ENCODE measurements around the gene BHLHE23. TPM values are rescaled to one million over a fixed set of nuclear protein-coding genes. Genes with fewer than 3 reads are reported as not detected.

BHLHE23 gene
- total RNA-seq, 1 experiment from 2014 or later: not detected

GRCh38 chr20:63002511-63002910 is 4.3 kb downstream of the BHLHE23 start:
- H3K4me1 ChIP-seq (replicated peaks; ENCODE audit: insufficient read depth): no peaks in the 10 kb centered on the region
- intact Hi-C loops (cut with micrococcal nuclease; ENCODE audit: unreplicated experiment): no loop called here
- H3K79me2 ChIP-seq (ENCODE audit: low read depth): no peaks in the 10 kb centered on the region
- no peak overlapping the region for H3K4me3 ChIP-seq
- H3K4me2 ChIP-seq: no peak overlapping the region
- H3K36me3 ChIP-seq (ENCODE audit: low read depth): no peaks in the 10 kb centered on the region
- no peak overlapping the region for H2AFZ ChIP-seq
- TF ChIP-seq CTCF (conservative IDR thresholded peaks at IDR 0.05): no peak
- no peak for TF ChIP-seq EZH2 (IDR thresholded peaks at IDR 0.05; ENCODE audit: low read depth)
- no TSS peak for BruUV-seq (replicated peaks)
- no peaks in the 10 kb centered on the region for H4K20me1 ChIP-seq (ENCODE audit: insufficient read depth)
- H3K9me3 ChIP-seq (ENCODE audit: insufficient read depth, low read depth): no peaks in the 10 kb centered on the region; the same call in 1 of the 2 replicates
- ChIA-PET POLR2A (ENCODE audit: unreplicated experiment) (interaction anchor here (0.9 kb wide), 1 partner anchor 90 kb away, joined by 18 read pairs; no protein-coding TSS in a partner anchor), CTCF (no interaction called here)
- peaks cover 54% of the 10 kb centered on the region for H3K27me3 ChIP-seq (ENCODE audit: insufficient read depth, low read depth)
- H3K9me2 ChIP-seq (ENCODE audit: insufficient read depth): no peaks in the 10 kb centered on the region
- no peaks in the 10 kb centered on the region for H3F3A ChIP-seq (ENCODE audit: insufficient read depth, low read depth)
- no peak overlapping the region for H3K27ac ChIP-seq
- no peak for DNase-seq

GRCh38 chr20:63000958-63001357 is 5.8 kb downstream of the BHLHE23 start:
- H4K20me1 ChIP-seq (ENCODE audit: insufficient read depth): no peaks in the 10 kb centered on the region
- TF ChIP-seq CTCF (conservative IDR thresholded peaks at IDR 0.05) (no peak), EZH2 (IDR thresholded peaks at IDR 0.05; ENCODE audit: low read depth) (no peak)
- H3K36me3 ChIP-seq (ENCODE audit: low read depth): no peaks in the 10 kb centered on the region
- no peaks in the 10 kb centered on the region for H3K9me2 ChIP-seq (ENCODE audit: insufficient read depth)
- H3F3A ChIP-seq (ENCODE audit: insufficient read depth, low read depth): no peaks in the 10 kb centered on the region
- no peaks in the 10 kb centered on the region for H3K4me1 ChIP-seq (replicated peaks; ENCODE audit: insufficient read depth)
- no TSS peak for BruUV-seq (replicated peaks)
- H3K4me3 ChIP-seq: no peak overlapping the region
- H3K27me3 ChIP-seq (ENCODE audit: insufficient read depth, low read depth): peaks cover 69% of the 10 kb centered on the region
- DNase-seq: no peak
- ChIA-PET CTCF (interaction anchor here (0.6 kb wide), 1 partner anchor 244 kb away, joined by 3 read pairs; no protein-coding TSS in a partner anchor), POLR2A (ENCODE audit: unreplicated experiment) (interaction anchor here (0.6 kb wide), 1 partner anchor 123 kb away, joined by 5 read pairs; no protein-coding TSS in a partner anchor)
- no peak overlapping the region for H3K4me2 ChIP-seq
- intact Hi-C loops (cut with micrococcal nuclease; ENCODE audit: unreplicated experiment): no loop called here
- no peak overlapping the region for H2AFZ ChIP-seq
- no peaks in the 10 kb centered on the region; the same call in 1 of the 2 replicates for H3K9me3 ChIP-seq (ENCODE audit: insufficient read depth, low read depth)
- no peak overlapping the region for H3K27ac ChIP-seq
- no peaks in the 10 kb centered on the region for H3K79me2 ChIP-seq (ENCODE audit: low read depth)

GRCh38 chr20:63000036-63000435 is 6.7 kb downstream of the BHLHE23 start:
- H3K79me2 ChIP-seq (ENCODE audit: low read depth): no peaks in the 10 kb centered on the region
- H3K27ac ChIP-seq: no peak overlapping the region
- H3K27me3 ChIP-seq (ENCODE audit: insufficient read depth, low read depth): peaks cover 79% of the 10 kb centered on the region
- H3K9me2 ChIP-seq (ENCODE audit: insufficient read depth): no peaks in the 10 kb centered on the region
- POLR2A ChIA-PET (ENCODE audit: unreplicated experiment): no interaction called here
- no TSS peak for BruUV-seq (replicated peaks)
- no peaks in the 10 kb centered on the region for H3K4me1 ChIP-seq (replicated peaks; ENCODE audit: insufficient read depth)
- intact Hi-C loops (cut with micrococcal nuclease; ENCODE audit: unreplicated experiment): no loop called here
- H2AFZ ChIP-seq: no peak overlapping the region
- no peaks in the 10 kb centered on the region; the same call in 1 of the 2 replicates for H3K9me3 ChIP-seq (ENCODE audit: insufficient read depth, low read depth)
- no peak for DNase-seq
- no peaks in the 10 kb centered on the region for H4K20me1 ChIP-seq (ENCODE audit: insufficient read depth)
- no peaks in the 10 kb centered on the region for H3K36me3 ChIP-seq (ENCODE audit: low read depth)
- no peaks in the 10 kb centered on the region for H3F3A ChIP-seq (ENCODE audit: insufficient read depth, low read depth)
- H3K4me3 ChIP-seq: no peak overlapping the region
- no peak overlapping the region for H3K4me2 ChIP-seq
- CTCF ChIA-PET: no interaction called here
- TF ChIP-seq CTCF (conservative IDR thresholded peaks at IDR 0.05): no peak
- no peak for TF ChIP-seq EZH2 (IDR thresholded peaks at IDR 0.05; ENCODE audit: low read depth)

All from PC-9 (cell line).